ENCODE measurements around the gene SELENOO. TPM values are rescaled to one million over a fixed set of nuclear protein-coding genes. Genes with fewer than 3 reads are reported as not detected.
A peak's percentile ranks its signal among the peaks of the same experiment; 100 is the strongest.

SELENOO gene
- total RNA-seq, 3 donors from 2014 or later: 24.3 to 32.3 (median 31.8) TPM

GRCh38 chr22:50157709-50158375 is 43.0 kb upstream of the SELENOO start:
- Histone ChIP-seq H3K4me3 (peak overlapping the region in 1 of 3 donors; percentile 37), H3K4me1 (no peaks in the 10 kb centered on the region), H3K9me3 (no peaks in the 10 kb centered on the region), H3K27ac (peak overlapping the region; percentile 44 to 54), H3K27me3 (no peaks in the 10 kb centered on the region), H3K36me3 (no peaks in the 10 kb centered on the region)
- intact Hi-C loops (cut with DNase I; ENCODE audit: low total_unique reads): loop anchor here (10.0 kb wide), 1 partner anchor 47 kb away; the partner anchor contains the start of gene SELENOO
- peak; percentile 83 to 85 for DNase-seq (ENCODE audit: low spot score in 2 of 2)
- TF ChIP-seq POLR2A (IDR thresholded peaks at IDR 0.05): no peak
- TF ChIP-seq POLR2AphosphoS5 (IDR thresholded peaks at IDR 0.05): peak in 1 of 3 donors; percentile 29

- intact Hi-C loops (cut with DNase I; ENCODE audit: low total_unique reads): no loop called here
- H3K4me3 ChIP-seq: no peak overlapping the region
- no peak for DNase-seq (ENCODE audit: low spot score in 2 of 2)
- no peaks in the 10 kb centered on the region for H3K27me3 ChIP-seq
- H3K9me3 ChIP-seq: no peaks in the 10 kb centered on the region
- no peak overlapping the region for H3K27ac ChIP-seq
- no peak for TF ChIP-seq CTCF (IDR thresholded peaks at IDR 0.05)
- no peak for TF ChIP-seq POLR2AphosphoS5 (IDR thresholded peaks at IDR 0.05)
- TF ChIP-seq POLR2A (IDR thresholded peaks at IDR 0.05): no peak
- no peaks in the 10 kb centered on the region for H3K36me3 ChIP-seq
- no peaks in the 10 kb centered on the region for H3K4me1 ChIP-seq
Measured at GRCh38 chr22:50160947-50161346, 39.9 kb upstream of the SELENOO start.

- no peaks in the 10 kb centered on the region for H3K9me3 ChIP-seq
- no peaks in the 10 kb centered on the region for H3K36me3 ChIP-seq
- H3K4me3 ChIP-seq: no peak overlapping the region
- intact Hi-C loops (cut with DNase I; ENCODE audit: low total_unique reads): no loop called here
- H3K27ac ChIP-seq: no peak overlapping the region
- no peaks in the 10 kb centered on the region for H3K4me1 ChIP-seq
- no peak for DNase-seq (ENCODE audit: low spot score in 2 of 2)
- no peaks in the 10 kb centered on the region for H3K27me3 ChIP-seq
- TF ChIP-seq POLR2AphosphoS5 (IDR thresholded peaks at IDR 0.05): no peak
- no peak for TF ChIP-seq POLR2A (IDR thresholded peaks at IDR 0.05)
- TF ChIP-seq CTCF (IDR thresholded peaks at IDR 0.05): no peak
Measured at GRCh38 chr22:50161508-50162390, 39.1 kb upstream of the SELENOO start.

GRCh38 chr22:50162391-50162956 is 38.3 kb upstream of the SELENOO start:
- Histone ChIP-seq H3K27me3 (no peaks in the 10 kb centered on the region), H3K9me3 (no peaks in the 10 kb centered on the region), H3K27ac (no peak overlapping the region), H3K4me1 (no peaks in the 10 kb centered on the region), H3K4me3 (no peak overlapping the region), H3K36me3 (no peaks in the 10 kb centered on the region)
- DNase-seq (ENCODE audit: low spot score in 2 of 2): no peak
- no peak for TF ChIP-seq CTCF (IDR thresholded peaks at IDR 0.05)
- TF ChIP-seq POLR2A (IDR thresholded peaks at IDR 0.05): no peak
- no peak for TF ChIP-seq POLR2AphosphoS5 (IDR thresholded peaks at IDR 0.05)
- intact Hi-C loops (cut with DNase I; ENCODE audit: low total_unique reads): no loop called here

- Histone ChIP-seq H3K27ac (no peak overlapping the region), H3K4me1 (no peaks in the 10 kb centered on the region), H3K9me3 (no peaks in the 10 kb centered on the region), H3K4me3 (no peak overlapping the region), H3K27me3 (no peaks in the 10 kb centered on the region), H3K36me3 (no peaks in the 10 kb centered on the region)
- TF ChIP-seq POLR2AphosphoS5 (IDR thresholded peaks at IDR 0.05): no peak
- no peak for TF ChIP-seq CTCF (IDR thresholded peaks at IDR 0.05)
- no peak for TF ChIP-seq POLR2A (IDR thresholded peaks at IDR 0.05)
- no peak for DNase-seq (ENCODE audit: low spot score in 2 of 2)
- intact Hi-C loops (cut with DNase I; ENCODE audit: low total_unique reads): no loop called here
Measured at GRCh38 chr22:50165436-50166123, 35.2 kb upstream of the SELENOO start.

Data from breast epithelium (tissue), 4 donors.